GM20000 (cell line): ENCODE results near the gene C13orf46.

Experiments
- DNase-seq: peaks from one replicate; pipeline ENCODE4 v3.0.0; 2012; ENCODE audit warnings: low spot score
- CTCF ChIP-seq: IDR thresholded peaks from 2 replicates; pipeline ENCODE4 v1.5.1; 2012; ENCODE audit warnings: mild to moderate bottlenecking, control low read depth; ENCODE audit errors: extremely low read depth, missing control alignments

C13orf46 gene

GRCh38 chr13:113941571-113942191 lies 32.2 kb downstream of the C13orf46 start:
- DNase-seq, result no peak
- TF ChIP-seq CTCF, result no peak

- no peak for DNase-seq
- TF ChIP-seq CTCF, result no peak
These were observed 34.0 kb downstream of the C13orf46 start for GRCh38 chr13:113939944-113940297.

GRCh38 chr13:113939129-113939943 lies 34.5 kb downstream of the C13orf46 start:
- DNase-seq, result no peak
- no peak for TF ChIP-seq CTCF

- DNase-seq, result no peak
- no peak for TF ChIP-seq CTCF
These were observed 35.2 kb downstream of the C13orf46 start for GRCh38 chr13:113938716-113939115.

- TF ChIP-seq CTCF, result no peak
- no peak for DNase-seq
These were observed 35.6 kb downstream of the C13orf46 start for GRCh38 chr13:113938246-113938645.

- no peak for TF ChIP-seq CTCF
- no peak for DNase-seq
These were observed 36.2 kb downstream of the C13orf46 start for GRCh38 chr13:113937527-113938180.

- DNase-seq, result no peak
- no peak for TF ChIP-seq CTCF
These were observed 36.8 kb downstream of the C13orf46 start for GRCh38 chr13:113937073-113937472.
